T-helper 9 cell (primary cell): ENCODE results near the gene COG3.

Experiments
- DNase-seq: peaks from one replicate; pipeline ENCODE4 v3.0.0-alpha.2; 2020

The COG3 gene

DNA sequence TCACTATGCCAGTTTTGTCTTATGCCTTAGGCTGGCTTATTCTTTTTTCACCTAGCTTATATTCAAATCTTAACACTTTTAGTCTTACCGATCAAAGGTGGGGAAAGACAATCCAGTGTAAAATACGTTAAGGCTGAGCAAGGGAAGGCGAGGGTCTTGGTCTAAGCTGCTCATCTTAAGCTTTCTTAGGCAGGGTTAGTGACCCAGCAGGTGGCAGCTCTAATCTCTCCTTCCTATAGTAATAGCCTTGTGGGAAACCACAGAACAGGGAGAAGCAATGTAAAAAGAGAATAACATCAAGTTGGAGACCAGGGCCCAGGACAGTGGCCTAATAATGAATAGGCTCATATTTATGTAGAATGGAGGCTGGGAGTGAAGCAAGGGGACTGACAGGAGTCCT is 45.9 kb downstream of the COG3 start:
- DNase-seq: no peak

DNA sequence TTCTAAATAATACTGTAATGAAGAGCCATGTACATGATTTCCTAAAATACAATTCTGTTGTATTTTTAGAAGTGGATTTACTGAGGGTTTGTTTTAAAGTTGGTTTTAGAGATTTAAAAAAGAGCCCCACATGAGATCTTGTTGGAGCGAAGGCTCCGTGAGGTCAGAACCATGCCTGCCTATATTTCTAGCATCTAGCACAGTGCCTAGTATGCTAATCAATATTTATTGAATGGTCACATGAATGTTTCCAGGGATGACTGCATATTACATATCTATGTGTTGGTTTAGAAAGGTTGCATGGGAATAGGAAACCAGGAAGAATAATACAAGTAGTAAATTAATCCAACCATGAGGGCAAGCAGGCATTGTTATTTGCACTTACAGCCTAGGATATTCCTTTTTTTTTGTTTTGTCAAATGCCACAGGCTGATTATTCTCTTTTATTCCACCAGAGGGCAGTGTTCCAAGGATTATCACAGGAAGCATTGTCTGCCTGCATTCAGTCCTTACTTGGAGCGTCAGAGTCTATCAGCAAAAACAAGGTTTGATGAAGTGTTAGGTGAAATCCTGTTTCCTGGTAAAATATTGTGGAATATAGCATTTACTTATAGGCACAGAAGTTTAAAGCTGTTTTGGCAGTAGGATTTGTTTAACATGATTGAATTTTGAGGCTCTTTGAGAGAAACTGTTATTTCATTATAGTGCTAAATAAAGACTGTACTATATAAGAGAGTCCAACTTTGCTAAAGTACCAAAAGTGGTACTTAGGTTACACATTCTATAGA is 46.8 kb downstream of the COG3 start:
- DNase-seq: no peak

DNA sequence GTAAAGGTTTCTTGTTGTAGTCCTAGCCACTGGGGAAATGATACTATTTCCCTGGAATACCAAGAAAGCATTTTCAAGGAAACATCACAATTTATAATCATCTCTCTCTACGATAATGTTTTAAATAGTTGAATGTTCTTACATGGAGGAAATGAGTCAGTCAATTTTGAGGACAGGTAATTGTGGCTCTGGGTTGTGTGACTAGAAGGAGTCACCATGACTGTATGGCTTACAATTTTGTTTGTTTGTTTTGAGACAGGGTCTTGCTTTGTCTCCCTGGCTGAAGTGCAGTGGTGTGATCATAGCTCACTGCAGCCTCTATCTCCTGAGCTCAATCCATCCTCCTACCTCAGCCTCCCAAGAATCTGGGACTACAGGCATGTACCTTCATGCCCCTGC is 47.4 kb downstream of the COG3 start:
- no peak for DNase-seq

DNA sequence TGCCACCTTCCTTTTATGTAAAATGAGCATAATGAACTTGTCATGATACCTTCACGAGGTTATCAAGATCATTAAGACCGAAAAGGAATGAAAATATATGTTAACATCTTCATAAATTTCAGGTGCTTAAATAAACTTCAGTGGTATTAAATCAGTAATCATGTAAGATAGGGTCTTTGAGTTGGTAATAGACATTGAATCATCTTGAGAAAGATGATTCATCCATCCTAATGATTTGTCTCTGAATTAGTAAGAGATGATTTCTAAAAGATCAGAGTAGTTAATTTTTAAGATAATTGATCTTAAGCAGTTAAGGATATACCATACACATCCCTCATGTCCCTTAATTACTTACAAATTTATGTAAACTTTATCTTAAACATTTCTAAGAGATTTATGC is 52.0 kb downstream of the COG3 start:
- no peak for DNase-seq

DNA sequence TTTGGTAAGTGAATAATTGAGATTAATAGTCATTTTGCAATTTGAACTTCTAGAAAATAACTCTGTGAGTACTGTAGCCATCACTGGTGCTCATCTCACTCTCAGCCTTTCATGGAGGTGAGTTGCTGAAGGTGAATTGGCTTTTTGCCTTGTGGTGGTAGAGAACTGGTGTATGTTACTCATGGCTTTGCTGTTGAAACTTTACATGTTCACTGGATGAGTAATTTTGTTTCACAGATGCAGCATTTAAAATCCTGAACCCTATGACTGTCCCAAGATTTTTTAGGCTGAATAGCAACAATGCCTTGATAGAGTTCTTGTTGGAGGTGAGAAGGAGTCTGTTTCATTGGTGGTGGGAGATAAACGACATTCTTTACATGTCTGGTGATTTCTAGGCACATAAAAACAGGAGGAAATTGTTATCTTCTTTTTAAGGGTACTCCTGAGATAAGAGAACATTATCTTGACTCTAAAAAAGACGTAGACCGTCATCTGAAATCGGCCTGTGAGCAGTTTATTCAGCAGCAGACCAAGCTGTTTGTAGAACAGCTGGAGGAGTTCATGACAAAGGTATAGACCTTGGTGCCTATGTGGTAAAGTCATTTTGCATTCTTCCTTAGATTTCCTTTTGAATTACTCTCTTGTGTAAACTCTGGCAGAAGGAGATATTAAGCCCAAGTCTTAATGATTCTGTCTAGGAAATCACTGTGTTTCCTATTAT is 53.9 kb downstream of the COG3 start:
- no peak for DNase-seq

DNA sequence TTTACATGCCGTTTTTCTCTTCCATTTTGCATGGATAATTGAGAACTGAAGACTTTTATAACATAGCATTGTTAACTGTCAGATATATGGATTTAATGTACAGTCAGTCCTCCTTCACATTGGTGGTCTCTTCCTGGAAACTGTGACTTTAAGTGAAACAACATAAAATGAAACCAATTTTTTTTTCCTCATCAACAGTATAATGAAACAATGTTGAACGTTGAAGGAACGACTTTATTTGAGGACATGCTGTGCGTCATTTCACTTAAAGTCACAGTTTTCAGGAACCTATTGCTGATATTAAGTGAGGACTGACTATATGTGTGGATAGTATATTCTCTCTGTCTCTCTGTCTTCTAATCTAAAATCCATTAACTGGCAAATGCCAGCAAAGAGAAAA is 54.8 kb downstream of the COG3 start:
- no peak for DNase-seq

DNA sequence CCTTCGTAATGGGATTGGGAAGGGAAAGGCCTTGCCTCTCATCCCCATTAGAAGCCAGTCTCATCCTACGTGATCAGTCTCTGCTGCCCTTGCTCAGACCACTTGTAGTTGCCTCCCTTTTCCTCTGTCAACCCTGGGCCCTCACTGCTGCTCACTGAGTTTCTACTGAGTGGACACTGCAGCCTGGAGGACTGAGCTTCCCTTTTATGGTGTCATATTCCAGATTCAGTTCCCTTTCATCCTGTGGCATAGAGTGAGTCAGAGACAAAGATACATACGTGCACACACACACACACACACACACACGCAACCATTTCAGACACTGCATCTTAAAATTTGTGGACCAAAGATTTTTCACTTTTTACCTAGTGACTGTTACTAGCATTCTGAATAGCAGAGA is 56.6 kb downstream of the COG3 start:
- DNase-seq: no peak

DNA sequence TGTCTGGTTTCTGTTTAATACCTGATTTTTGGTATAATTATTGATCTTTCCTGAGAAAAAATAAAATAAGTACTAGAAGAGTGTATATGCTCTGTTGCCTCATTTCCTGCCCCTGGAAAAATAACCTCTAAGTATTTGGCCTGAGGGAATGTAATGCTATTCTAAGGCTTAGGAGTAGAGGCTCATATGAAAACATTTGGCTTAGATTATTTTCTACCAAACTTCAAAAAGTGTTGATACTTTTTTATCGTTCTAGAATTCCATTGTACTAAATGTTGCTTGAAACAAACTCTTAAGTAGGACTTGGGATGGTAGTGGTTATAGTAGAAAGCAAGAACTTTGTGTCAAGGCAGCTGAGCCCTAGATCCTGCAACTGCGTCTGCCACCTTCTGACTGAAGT is 57.8 kb downstream of the COG3 start:
- no peak for DNase-seq

DNA sequence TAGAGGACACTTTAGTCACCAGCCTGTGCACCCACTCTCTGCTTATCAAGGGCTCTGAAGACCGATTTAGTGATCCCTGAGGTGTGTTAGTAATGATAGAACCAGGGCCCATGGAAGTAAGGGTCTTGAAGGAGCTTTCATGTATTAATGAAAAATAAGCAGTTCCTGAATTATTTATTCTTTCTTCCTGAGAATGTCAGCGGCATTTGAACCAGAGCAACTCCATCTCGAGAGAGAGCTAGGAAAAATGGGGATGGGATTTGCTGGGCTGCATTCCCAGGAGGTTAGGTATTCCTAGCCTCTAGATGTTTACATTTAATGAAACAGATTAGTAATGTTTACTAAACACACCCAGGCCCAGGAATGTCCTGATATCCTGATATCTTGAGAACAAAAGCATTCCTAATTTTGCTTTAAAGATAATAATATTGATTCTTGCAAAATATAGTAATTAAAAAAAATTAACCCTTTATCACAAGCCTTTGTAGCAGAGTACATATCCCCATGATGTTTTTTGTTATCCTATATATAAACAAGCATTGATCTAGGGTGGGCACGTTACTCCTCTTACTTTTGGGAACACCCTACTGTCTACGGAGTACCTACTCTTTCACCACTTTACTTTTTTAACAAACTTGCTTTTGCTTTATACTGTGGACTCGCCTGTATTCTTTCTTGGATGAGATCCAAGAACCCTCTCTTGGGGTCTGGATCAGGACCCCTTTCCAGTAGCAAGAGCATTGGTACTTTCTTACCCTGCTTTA is 63.1 kb downstream of the COG3 start:
- no peak for DNase-seq

DNA sequence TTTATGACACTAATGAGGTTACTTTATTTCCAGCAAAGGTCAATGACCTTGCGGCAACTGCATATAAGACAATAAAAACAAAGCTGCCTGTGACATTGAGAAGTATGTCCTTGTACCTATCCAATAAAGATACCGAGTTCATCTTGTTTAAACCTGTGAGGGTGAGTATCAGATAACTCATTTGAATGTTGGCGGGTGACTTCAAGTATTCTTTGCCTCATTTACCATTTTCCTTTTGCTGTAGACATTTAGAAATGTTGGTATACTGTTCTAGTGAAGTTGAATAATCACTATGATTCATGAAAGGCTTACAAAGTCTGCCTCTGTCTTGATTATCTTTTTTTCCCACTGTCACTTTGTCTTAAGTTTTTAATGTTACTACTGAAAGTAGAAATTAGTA is 65.0 kb downstream of the COG3 start:
- no peak for DNase-seq

DNA sequence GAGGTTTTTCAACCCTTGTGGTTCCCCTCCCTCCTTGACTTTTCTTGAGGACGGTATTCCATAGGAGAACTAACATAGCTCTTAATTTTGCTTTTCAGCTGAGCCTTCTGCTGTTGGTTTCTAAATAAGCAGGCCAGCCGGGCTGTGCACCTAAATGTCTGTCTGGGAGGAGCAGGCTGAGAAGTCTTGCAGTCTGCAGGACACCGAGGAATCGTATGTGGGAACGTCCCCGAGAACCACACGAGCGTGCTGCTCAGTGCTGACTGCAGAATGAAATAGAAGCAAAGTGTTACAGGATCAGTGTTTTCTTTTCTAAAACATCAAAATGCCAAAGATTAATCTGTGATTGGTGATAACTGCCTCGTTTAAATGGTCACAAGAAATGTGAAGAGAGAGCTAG is 69.9 kb downstream of the COG3 start:
- no peak for DNase-seq

DNA sequence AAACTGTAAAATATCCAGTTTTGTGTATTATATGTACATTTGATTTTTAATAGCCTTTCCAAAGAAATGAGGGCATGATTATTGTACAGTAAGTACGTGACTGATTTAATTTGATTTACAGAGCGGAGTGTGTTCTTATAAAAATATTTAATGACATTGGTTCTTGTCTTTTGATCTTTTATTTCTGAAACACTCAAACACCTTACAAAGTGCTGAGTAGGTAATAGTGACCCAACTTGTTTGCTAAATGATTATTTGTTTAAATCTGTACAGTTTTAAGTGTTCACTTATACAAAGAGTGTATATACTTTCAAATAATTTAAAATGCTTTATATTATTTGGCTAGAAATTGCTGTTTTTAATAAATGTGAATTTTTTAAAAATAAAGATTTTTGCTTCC is 71.5 kb downstream of the COG3 start:
- no peak for DNase-seq

DNA sequence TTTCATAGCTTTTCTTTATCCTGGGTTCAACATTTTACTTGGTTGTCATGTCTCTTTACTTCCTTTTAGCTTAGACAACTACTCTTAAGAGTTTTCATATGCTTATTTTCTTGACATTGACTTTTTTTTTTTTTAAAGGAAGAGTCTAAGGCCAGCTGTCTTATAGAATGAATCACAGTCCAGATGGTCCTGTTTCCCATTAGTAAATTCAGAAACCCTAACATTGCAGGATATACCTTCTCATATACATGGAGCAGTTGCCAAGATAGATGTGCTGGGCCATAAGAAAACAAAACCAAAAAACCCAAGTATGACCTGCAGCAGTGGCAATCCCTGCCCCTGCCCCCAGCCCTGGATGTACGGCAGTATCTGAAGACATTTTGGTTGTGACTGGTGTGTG is 72.8 kb downstream of the COG3 start:
- no peak for DNase-seq

DNA sequence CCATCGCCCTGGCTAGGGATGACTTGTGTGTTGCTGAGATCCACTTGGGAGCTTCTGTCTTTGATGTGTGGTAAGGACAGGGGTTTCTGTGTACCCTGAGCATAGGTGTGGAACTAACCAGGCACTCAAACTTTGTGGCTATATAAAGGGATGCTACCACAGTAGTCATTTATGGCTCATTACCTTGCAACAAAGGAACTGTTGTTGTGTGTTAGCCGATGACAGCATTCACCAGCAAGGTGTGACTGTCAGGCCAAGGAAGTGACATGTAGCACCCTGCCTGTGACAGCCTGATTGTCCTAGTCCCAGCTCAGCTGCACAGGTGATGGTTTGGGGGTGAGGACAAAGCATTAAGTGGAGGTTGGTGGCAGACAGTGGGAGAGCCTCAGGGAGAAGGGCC is 73.6 kb downstream of the COG3 start:
- DNase-seq: no peak

DNA sequence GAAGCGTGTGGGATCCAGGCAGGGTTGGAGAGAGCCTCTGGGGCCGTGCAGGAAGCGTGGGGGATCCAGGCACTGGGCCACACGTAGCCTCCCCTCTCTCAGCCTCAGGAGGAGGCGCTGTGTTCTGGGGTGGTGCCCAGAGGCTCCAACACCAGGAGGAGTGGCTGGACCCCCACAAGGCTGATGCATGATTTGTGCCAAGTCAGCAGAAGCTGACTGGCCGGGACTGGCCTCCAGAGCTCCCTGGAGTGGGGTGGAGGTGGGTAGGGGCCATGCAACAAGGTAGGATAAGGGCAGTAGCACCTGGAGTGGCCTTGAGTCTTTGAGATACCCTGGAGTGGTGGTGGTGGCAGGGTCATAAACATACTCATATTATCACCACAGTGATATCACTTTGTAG is 75.5 kb downstream of the COG3 start:
- DNase-seq: no peak

DNA sequence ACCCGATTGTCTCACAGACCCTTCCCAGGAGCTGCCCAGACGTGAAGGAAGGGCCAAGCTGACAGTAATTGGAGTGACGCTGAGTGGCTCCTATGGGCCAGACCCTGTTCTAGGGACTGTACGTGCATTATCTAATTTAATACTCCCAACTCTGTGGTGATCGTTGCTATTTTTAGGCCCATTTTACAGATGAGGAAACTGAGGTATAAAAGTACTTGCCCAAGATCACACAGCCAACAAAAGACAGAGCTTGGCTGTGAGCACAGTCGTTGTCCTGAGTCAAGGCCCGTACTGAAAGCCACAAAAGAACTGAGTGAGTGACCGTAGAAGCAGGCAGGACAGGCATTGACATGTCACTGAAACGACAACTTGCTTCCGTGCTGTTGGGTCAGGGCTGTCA is 76.1 kb downstream of the COG3 start:
- no peak for DNase-seq

DNA sequence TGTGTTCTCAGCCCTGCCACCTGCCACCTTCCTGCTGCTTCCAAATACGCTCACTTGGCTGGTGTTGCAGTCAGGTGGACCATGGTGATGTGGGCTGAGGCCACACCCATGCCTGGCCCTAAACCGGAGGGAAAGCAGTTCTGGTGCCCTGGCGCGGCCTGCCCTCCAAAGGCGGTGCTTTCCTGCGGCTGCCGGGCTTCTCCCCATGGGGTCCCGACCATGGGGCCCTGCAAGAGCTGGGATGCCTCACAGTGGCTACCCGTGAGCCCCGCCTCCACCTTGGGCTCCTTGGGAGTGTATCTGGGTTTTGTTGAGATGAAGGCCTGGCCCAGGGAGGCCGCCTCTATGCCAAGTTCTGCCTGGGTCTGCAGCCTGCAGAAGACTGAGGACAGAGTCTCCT is 77.1 kb downstream of the COG3 start:
- no peak for DNase-seq

DNA sequence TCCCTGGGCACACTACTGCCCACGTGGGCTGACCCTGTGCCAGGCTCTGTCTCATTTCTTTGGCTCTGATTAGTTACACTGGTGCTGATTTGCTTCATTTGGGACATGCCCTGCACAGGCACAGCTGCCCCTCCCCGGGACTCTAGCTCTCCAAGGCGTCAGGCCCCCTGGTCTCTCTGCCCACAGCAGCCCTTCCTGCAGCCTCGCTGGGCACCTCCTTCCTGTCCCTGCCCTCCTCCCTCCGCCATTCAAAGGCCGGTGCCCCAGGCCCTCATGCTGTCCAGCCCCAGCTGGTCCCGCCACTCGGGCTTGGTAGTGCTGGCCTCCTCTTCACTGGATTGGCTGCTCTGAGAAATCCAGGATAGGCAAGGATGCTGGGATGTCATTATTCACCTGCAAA is 77.7 kb downstream of the COG3 start:
- DNase-seq: no peak

DNA sequence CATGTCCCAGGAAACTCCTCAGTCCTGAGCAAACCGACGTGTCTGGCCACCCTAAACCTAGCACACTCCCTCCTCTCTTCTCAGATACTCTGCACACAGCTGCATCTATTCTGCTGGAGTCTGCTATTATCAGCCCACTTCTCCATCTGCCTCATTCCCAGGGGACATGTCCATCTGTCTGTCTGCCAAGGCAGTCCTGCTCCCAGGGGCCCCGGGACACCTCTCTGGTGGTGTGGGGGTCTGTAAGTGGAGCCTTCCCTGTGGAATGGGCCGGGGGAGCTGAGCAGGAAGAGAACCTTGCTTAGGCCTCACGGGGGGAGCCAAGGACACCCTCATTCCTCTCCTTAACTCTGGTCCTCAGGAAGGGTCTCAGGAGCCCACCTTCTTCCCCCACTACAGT is 78.1 kb downstream of the COG3 start:
- no peak for DNase-seq

DNA sequence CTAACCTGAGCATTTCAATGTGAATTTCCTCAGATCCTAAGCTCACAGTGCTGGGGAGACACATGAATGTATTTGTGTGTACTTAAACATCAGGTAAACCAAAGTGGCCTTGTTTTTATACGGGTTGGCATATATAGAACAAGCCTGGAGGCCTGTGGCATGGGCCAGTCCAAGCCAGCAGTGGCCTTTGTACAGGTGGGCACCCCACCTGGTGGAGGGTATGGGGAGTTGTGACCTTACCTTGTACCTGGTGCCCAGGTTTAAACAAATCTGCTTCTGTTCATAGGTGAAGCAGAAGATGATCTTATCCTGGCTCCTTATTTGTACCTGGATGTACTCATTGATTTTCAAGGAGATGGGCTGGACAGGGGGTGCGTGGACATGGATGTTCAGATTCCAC is 79.8 kb downstream of the COG3 start:
- DNase-seq: no peak

DNA sequence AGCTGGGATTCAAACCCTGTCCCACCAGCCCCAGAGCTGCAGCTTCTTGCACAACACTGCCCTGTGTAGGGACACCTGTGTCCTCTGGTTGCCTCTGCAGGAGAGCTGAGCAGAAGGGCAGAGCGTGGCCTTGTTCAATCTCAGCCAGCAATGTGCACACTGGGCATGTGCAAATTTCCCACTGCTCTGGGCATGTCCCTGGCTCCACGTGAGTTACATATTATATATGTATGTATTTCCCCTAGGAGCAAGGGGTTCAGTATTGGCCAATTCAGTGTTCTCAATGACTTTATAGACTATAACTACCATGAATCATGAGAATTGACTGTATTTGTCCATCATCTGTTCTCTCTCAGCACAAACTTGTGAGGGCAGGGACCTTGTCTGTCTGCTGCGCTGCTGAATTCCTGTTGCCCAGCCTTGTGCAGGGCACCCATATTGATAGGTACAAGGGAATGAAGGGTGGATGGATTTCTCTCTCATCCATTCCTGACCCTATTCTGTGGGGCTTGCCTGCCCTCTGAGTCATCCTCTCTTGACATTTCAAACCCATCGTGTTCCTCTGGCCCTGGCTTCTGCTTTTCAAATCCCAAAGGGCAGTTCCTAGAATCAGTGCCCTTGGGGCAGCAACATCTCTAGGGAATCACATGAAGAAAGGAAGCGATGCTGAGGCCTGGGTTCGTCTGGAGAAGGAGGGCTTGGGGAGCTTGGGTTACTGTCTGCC is 81.1 kb downstream of the COG3 start:
- DNase-seq: no peak

DNA sequence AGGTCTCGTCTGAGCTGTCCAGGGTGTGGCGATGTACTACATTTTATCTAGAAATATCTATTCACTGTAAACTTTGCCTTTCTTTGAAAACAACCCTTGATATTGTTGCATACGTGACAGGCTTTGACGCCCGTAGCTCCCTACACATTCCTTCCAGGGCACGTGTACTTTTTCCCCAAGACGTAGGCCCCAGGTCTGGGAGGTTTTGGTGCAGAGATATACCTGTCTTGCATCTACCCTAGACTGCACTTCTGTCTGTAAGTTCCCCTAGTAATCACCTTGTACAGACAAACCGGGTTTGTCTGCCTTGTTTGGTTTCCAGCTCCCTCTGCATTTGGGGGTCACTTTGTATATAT is 81.6 kb downstream of the COG3 start:
- no peak for DNase-seq

DNA sequence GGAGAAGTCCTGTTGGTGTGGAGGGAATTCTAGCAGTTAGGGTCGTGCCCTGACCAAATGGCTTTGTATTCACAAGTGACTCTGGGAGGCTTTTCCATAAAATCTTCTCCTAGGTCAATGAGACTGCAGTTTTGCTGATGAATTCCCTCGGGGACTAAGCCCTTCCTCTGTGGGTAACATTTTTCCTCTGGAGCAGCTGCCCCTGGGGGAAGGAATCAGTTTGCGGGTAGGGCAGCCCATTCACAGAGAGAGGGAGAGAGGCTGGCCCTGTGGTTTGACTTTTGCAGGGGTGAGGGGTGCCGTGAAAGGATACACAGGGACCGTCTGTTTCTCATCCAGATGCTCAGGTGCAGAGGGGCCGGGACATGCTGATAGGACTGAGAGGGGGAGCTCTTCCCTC is 83.5 kb downstream of the COG3 start:
- no peak for DNase-seq
